NB4 (cell line): ENCODE measurements around the gene BRF1.

ENCODE experiments used
- CTCF ChIP-seq: IDR thresholded peaks from one replicate; pipeline ENCODE4 v1.5.1; 2012; ENCODE audit warnings: low read depth, low read length
- MAX ChIP-seq: IDR thresholded peaks from 2 replicates; pipeline ENCODE4 v1.6.1; 2011; ENCODE audit warnings: low read depth, low read length
- MYC ChIP-seq: IDR thresholded peaks from 2 replicates; pipeline ENCODE4 v1.6.1; 2011; ENCODE audit warnings: low read depth, low read length
- POLR2A ChIP-seq: IDR thresholded peaks from 2 replicates; pipeline ENCODE4 v1.6.1; 2011; ENCODE audit warnings: mild to moderate bottlenecking; ENCODE audit not compliant: insufficient read length; ENCODE audit errors: extremely low read depth

GRCh38 chr14:105180592-105181548 is 119.9 kb downstream of the BRF1 start, which contains the start of gene NUDT14:
- TF ChIP-seq MAX (no peak), CTCF (no peak), POLR2A (no peak), MYC (no peak)
